Retinal pigment epithelial cell (primary cell): Measurements from ENCODE around the gene MLKL.

ENCODE experiments used
- DNase-seq: peaks from one replicate; pipeline ENCODE4 v3.0.0-alpha.2; 2010; ENCODE audit warnings: low read depth
- H3K4me3 ChIP-seq: 2 replicates; pipeline ENCODE4 v1.5.1; 2011; ENCODE audit warnings: mild to moderate bottlenecking, low read length, control low read depth, moderate library complexity
- TF ChIP-seq, protein P1 (sequence below): conservative IDR thresholded peaks from 2 replicates; pipeline ENCODE4 v1.5.1; 2011; ENCODE audit warnings: low read depth, low read length, control low read depth, inconsistent platforms

MLKL gene

DNA sequence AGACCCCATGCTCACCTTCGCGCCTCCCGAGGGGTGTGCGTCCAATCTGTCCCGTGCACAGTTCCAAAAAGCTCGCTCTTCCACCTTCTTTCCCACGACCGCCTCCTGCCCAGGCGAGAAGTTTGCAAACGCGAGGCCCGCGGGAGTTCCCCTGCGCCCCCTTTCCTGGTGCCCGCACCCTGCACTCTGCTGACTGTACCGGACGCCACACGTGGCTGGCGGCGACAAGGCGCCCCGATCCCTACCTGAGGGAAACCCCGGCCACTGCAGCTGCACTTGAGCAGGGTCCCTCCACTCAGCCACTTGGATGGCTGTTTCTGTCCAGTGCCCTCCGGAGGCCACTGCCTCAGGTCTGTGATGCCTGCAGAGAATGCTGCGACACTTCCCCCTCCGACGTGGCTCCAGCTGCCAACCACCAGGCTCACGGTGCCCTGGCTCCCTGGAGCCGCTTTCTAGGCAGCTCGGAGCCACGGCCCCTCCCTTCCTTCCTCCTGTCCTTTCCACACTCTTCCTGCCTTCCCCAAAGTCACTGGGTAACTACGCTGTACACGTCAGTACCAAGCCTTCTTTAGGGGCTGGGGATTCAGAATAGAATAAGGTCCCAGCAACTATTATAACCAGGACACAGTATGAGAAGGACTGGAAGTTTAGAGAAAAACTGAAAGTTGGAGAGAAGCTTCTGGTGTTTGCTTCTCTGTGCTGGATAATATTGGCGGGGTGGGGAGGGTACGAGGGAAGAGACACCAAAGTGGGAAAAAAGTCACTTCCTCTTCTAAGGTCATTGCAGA lies at the start of gene MLKL:
Gene MLKL (minus strand): TSS at position 425 of the 788 bp plus-strand sequence. CDS start 5,105 bp downstream, outside the sequence.
- TF ChIP-seq, protein P1, sequence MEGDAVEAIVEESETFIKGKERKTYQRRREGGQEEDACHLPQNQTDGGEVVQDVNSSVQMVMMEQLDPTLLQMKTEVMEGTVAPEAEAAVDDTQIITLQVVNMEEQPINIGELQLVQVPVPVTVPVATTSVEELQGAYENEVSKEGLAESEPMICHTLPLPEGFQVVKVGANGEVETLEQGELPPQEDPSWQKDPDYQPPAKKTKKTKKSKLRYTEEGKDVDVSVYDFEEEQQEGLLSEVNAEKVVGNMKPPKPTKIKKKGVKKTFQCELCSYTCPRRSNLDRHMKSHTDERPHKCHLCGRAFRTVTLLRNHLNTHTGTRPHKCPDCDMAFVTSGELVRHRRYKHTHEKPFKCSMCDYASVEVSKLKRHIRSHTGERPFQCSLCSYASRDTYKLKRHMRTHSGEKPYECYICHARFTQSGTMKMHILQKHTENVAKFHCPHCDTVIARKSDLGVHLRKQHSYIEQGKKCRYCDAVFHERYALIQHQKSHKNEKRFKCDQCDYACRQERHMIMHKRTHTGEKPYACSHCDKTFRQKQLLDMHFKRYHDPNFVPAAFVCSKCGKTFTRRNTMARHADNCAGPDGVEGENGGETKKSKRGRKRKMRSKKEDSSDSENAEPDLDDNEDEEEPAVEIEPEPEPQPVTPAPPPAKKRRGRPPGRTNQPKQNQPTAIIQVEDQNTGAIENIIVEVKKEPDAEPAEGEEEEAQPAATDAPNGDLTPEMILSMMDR = no peak
- no peak for DNase-seq
- peak within 1 kb of the TSS; percentile 76 for H3K4me3 ChIP-seq

DNA sequence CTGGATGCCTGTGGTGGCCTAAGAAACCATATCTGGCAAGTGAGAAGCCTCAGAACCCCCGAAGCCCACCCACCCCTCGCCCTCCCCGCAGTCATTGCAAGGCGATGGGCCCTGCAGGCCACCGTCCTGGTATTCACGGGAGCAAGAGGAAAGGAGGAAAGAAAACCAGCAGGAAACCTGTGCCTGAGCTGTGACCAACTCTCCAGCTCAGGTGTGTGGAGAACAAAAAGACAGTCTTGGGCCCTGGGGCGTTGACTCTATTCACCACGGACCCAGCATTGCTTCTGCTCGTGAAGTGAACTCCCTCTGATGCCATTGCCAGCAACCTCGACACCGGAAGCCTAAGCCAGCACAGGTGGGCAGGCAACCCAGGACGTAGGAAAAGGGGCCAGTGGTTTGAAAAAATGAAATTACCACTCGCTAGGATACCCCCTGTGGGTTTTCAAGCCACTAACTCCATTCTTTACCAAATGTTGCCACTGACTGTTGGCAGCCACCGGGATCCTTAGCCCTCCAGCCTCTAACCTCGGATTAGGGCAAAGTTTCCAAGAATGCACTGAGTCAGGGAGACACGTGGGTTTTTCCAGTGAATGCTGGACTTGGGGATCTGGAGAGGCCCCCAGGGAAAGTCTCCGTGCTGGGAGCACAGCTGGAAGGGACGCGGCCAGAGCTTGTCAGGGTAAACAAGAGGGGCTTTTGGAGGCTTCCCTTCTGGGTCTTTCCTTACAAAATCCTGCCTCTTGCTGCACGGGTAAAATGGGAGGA lies 48.8 kb upstream of the MLKL start:
- DNase-seq = no peak
- no peak overlapping the region for H3K4me3 ChIP-seq
- TF ChIP-seq, protein P1 = no peak

DNA sequence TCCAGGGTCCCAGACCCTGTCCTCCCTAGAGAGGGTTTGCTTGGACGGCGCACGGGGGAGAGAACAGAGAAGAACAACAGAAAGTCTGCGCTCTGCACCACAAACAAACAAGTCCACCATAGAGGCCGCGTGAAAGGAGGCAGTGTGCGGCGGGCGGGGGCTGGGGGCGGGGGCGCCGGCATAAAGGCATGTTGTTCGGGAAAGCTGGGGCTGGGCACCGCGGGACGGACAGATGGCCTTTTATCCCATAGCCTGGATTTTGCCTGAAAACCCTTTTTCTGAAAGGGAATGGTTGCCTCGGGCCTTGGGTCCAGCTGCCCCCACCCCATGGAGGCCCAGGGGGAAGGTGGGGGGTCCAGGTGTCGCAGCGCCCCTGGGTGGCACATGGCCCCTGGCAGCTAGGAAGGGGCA lies 48.0 kb upstream of the MLKL start:
- TF ChIP-seq, protein P1 = no peak
- H3K4me3 ChIP-seq = no peak overlapping the region

DNA sequence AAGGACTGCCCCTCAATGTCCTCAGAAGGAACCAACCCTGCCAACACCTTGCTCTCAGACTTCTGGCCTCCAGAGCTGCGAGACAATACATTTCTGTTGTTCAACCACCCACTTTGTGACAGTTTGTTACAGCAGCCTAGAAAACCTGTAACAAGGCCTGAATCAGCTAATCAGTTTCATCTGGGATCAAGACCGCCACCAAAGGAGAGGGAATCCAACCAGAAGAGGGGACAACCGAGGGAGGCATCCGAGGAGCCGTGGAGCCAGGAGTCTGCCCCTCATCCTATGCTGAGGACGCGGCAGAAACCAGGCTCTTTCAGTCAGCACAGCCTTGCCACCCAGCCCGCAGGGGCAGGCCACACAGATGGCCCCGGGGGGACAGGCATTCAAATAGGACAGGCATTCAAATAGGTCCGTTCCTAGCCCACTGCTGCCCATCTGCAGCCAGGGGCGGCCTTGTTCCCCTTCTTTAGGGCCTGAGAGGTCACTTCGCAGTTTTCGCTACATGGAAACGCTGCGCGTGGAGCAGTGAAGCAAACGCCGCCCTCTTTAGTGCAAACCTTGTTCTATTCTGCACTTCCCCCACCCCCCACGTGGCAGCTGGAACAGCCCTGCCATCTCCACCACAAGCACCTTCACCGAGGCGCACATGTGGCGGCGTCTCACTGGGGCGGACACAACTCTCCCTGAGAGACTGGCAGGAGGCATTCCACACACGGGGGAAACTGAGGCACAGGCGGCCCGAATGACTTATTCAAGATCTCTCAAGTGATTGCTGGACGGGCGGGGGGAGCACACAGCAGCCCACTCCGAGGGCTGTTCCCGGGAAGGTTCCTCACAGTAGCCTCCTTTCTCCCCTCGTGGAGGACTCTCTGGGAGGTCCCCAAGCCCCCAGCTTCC lies 47.3 kb upstream of the MLKL start:
- TF ChIP-seq, protein P1 = no peak
- no peak for DNase-seq
- H3K4me3 ChIP-seq = no peak overlapping the region

More for the DNA sequence above, 48.0 kb upstream of the MLKL start:
- DNase-seq = no peak

DNA sequence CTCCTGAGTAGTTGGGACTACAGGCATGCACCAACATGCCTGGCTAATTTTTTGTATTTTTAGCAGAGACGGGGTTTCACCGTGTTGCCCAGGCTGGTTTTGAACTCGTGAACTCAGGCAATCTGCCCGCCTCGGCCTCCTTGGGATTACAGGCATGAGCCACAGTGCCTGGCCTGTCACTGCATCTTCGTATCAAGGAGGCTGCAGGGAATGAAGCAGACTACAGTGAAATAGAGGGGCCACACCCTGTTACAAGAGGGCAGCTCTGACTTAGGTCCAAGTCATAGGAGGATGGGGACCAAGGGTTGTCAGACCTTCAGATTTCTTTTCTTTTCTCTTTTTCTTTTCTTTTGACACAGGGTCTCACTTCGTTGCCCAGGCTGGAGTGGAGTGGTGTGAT lies 45.3 kb upstream of the MLKL start:
- no peak for DNase-seq
- no peak overlapping the region for H3K4me3 ChIP-seq
- TF ChIP-seq, protein P1 = no peak

DNA sequence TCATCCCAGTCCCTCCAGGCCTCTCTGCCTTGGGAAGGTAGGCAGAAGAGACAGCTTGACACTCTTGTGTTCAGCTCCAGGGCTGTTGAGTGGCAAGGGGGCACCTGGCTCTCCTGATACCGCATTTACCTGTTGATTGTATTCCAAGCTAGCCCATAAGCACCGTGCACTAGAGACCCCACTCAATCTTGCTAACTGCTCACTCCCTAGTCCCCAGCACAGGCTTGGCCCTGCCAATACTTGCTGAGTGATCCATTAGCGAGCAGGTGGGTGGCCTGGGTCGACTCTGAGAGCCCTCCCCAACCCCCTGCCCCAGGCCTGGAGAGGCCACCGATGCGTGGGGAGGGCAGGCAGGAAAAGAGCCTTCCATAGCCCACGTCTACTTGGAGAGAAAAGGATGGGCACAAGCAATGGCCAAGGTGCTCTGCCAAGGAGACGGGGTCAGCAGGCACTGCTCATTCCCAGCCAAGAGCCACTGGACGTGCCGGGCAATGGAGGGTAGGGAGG lies 44.5 kb upstream of the MLKL start:
- no peak for DNase-seq
- TF ChIP-seq, protein P1 = no peak
- no peak overlapping the region for H3K4me3 ChIP-seq
